ENCODE results near the gene PADI1. TPM values are rescaled to one million over a fixed set of nuclear protein-coding genes. Genes with fewer than 3 reads are reported as not detected.

PADI1 gene
- total RNA-seq, 2 donors from 2014 or later = not detected

DNA sequence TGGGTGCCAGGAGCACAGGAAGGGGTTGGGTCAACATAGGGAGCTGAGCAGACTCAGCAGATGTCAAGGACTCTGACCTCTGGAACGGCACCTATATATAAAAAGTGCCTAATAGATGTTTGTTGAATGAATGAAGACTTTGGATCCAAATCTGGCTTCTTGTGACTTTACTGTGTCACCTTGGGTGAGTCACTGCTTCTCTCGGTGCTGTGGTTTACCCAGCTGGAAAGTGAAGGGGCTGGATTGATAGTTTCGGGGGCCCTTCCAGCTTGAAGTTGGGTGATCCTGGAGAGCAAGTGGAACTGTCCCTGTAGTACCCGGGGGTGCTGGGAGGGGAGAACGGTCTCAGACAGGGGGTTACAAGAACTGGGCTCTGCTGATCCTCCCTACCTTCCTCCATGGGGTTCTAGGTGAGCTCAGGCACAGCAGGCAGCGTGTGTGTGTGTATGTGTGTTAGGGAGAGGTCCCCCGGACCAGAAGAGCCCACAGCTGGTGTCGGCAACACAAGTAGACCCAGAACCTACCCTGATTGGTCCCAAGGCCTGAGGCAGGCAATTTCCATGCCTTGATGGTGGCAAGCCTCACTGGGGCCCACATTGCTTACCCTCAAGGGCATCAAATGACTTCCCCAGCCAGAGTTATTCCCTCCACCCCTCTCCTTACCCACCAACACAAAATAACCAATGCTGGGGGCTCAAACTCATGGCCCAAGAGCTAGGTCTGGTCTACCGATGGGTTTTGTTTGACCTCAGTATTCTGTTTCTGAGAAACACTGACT is 5.5 kb upstream of the PADI1 start:
- peak in 1 of 4 donors; percentile 0 for DNase-seq
- no peaks in the 10 kb centered on the region for H3K4me1 ChIP-seq
- TF ChIP-seq CTCF (IDR thresholded peaks at IDR 0.05) (no peak), POLR2A (IDR thresholded peaks at IDR 0.05) (no peak)
- no peaks in the 10 kb centered on the region for H3K27me3 ChIP-seq
- no peaks in the 10 kb centered on the region for H3K9me3 ChIP-seq
- ATAC-seq = no peak
- H3K27ac ChIP-seq = no peak overlapping the region
- WGBS, 2 donors = 72 to 83% methylated on average over 6 to 9 of the region's 9 CpGs
- intact Hi-C loops (cut with DNase I) = no loop called here
- no peaks in the 10 kb centered on the region for H3K36me3 ChIP-seq (replicated peaks in 1 of 2; ENCODE audit: insufficient read depth in 1 of 2, low read depth in 2 of 2)
- H3K4me3 ChIP-seq = no peak overlapping the region

GRCh38 chr1:17200246-17200645 is 4.7 kb upstream of the PADI1 start:
- DNase-seq = no peak
- intact Hi-C loops (cut with DNase I) = no loop called here
- H3K4me1 ChIP-seq = no peaks in the 10 kb centered on the region
- TF ChIP-seq CTCF (IDR thresholded peaks at IDR 0.05) = no peak
- TF ChIP-seq POLR2A (IDR thresholded peaks at IDR 0.05) = no peak
- ATAC-seq = no peak
- no peak overlapping the region for H3K27ac ChIP-seq
- WGBS, 2 donors = 72 to 81% methylated on average over 8 of the region's 8 CpGs
- no peaks in the 10 kb centered on the region for H3K36me3 ChIP-seq (replicated peaks in 1 of 2; ENCODE audit: insufficient read depth in 1 of 2, low read depth in 2 of 2)
- H3K4me3 ChIP-seq = no peak overlapping the region
- H3K27me3 ChIP-seq = no peaks in the 10 kb centered on the region
- no peaks in the 10 kb centered on the region for H3K9me3 ChIP-seq

DNA sequence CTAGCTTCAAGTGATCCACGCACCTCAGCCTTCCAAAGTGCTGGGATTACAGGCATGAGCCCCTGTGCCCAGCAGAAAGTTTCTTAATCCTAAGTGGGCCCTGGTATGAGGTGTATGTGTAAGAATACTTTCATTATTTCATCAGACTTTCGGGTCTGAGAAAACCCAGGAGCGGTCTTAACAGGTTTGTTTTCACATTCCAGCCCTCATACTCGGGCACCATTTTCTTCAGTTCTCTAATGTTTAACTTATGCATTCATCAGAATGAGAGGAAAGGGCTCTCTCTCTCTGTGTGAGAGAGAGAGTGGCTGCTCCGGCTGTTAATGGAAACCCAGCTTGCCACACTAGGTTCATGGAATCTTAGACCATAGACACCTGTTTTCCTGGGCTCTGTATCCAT is 4.2 kb upstream of the PADI1 start:
- H3K27me3 ChIP-seq = no peaks in the 10 kb centered on the region
- H3K9me3 ChIP-seq = no peaks in the 10 kb centered on the region
- peak in 1 of 4 donors; percentile 7 for DNase-seq
- peak; percentile 56 for ATAC-seq
- no peak for TF ChIP-seq POLR2A (IDR thresholded peaks at IDR 0.05)
- H3K4me1 ChIP-seq = no peaks in the 10 kb centered on the region
- H3K27ac ChIP-seq = no peak overlapping the region
- H3K4me3 ChIP-seq = no peak overlapping the region
- H3K36me3 ChIP-seq (replicated peaks in 1 of 2; ENCODE audit: insufficient read depth in 1 of 2, low read depth in 2 of 2) = no peaks in the 10 kb centered on the region
- WGBS, 2 donors = 61 to 62% methylated on average over 5 of the region's 5 CpGs
- intact Hi-C loops (cut with DNase I) = no loop called here

GRCh38 chr1:17201201-17202021 is 3.5 kb upstream of the PADI1 start:
- no peak overlapping the region for H3K4me3 ChIP-seq
- no peaks in the 10 kb centered on the region for H3K4me1 ChIP-seq
- DNase-seq (peak in 1 of 4 donors; percentile 2), ATAC-seq (no peak)
- H3K27me3 ChIP-seq = no peaks in the 10 kb centered on the region
- no peaks in the 10 kb centered on the region for H3K36me3 ChIP-seq (replicated peaks in 1 of 2; ENCODE audit: insufficient read depth in 1 of 2, low read depth in 2 of 2)
- intact Hi-C loops (cut with DNase I) = no loop called here
- no peak overlapping the region for H3K27ac ChIP-seq
- WGBS, 2 donors = 61 to 68% methylated on average over 9 of the region's 9 CpGs
- TF ChIP-seq CTCF (IDR thresholded peaks at IDR 0.05) (no peak), POLR2A (IDR thresholded peaks at IDR 0.05) (no peak)
- H3K9me3 ChIP-seq = no peaks in the 10 kb centered on the region

DNA sequence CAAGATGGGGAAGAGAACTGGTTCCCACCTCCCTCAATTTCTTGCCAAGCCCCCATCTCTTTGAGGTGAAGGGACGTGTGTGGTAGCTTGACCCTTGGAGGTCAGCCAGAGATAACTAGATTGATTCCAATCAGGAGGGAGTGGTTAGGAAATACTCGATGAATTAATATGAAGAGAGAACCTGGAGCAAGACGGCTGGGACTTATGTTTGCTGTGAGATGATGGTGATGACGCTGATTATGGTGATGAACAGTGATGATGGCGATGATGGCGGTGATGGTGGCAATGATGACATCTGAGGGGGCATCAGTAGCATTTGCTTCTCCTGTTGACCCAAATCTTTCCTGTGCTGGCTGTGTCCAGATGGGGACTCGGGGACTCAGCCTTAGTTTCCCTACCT is 724 bp downstream of the PADI1 start:
- Histone ChIP-seq H3K36me3 (replicated peaks in 1 of 2; ENCODE audit: insufficient read depth in 1 of 2, low read depth in 2 of 2) (no peaks in the 10 kb centered on the region), H3K4me1 (no peaks in the 10 kb centered on the region), H3K27me3 (no peaks in the 10 kb centered on the region), H3K9me3 (no peaks in the 10 kb centered on the region), H3K27ac (no peak overlapping the region), H3K4me3 (no peak overlapping the region)
- TF ChIP-seq POLR2A (IDR thresholded peaks at IDR 0.05) (no peak), CTCF (IDR thresholded peaks at IDR 0.05) (no peak)
- no peak for DNase-seq
- intact Hi-C loops (cut with DNase I) = no loop called here
- WGBS, 2 donors = 80 to 84% methylated on average over 7 of the region's 7 CpGs
- ATAC-seq = no peak

Measured in body of pancreas (tissue), 4 donors.